GM21717 (cell line): ENCODE measurements around the gene REXO4.
"Not testable (repeated sequence)": the region's sequence is repeated elsewhere in the genome, so short reads cannot be mapped to it uniquely, and the experiment has no call there.

Source experiments
- ATAC-seq: cut with Tn5 transposase; IDR thresholded peaks from one replicate; pipeline ENCODE4 v1.9.1; 2021; ENCODE audit warnings: mild to moderate bottlenecking, moderate library complexity; ENCODE audit not compliant: unreplicated experiment

REXO4 gene

GRCh38 chr9:133421615-133422542, 4.1 kb upstream of the REXO4 start, which contains the start of gene ADAMTS13:
Gene ADAMTS13, plus strand, starts transcription at chr9:133422367. Its CDS starts 77 bp downstream, at chr9:133422444.
- ATAC-seq: no peak

GRCh38 chr9:133420392-133420827, 2.6 kb upstream of the REXO4 start:
- ATAC-seq: no peak

- no peak for ATAC-seq
These were observed 1.2 kb upstream of the REXO4 start for GRCh38 chr9:133419005-133419404.

- ATAC-seq: no peak
These were observed 2.6 kb downstream of the REXO4 start for GRCh38 chr9:133415170-133415569.

- ATAC-seq: no peak
These were observed 9.8 kb downstream of the REXO4 start for GRCh38 chr9:133408042-133408441.

GRCh38 chr9:133406480-133407307, 11.1 kb downstream of the REXO4 start:
- no peak for ATAC-seq

GRCh38 chr9:133405508-133406438, 12.0 kb downstream of the REXO4 start:
- ATAC-seq: no peak

- no peak for ATAC-seq
These were observed 13.3 kb downstream of the REXO4 start for GRCh38 chr9:133404454-133405002.

- ATAC-seq: no peak
These were observed 13.9 kb downstream of the REXO4 start for GRCh38 chr9:133403766-133404453.

- ATAC-seq: no peak
These were observed 15.1 kb downstream of the REXO4 start for GRCh38 chr9:133402689-133403088.

GRCh38 chr9:133401588-133401987, 16.2 kb downstream of the REXO4 start:
- ATAC-seq: no peak

- no peak for ATAC-seq
These were observed 17.5 kb downstream of the REXO4 start for GRCh38 chr9:133400292-133400691.

- no peak for ATAC-seq
These were observed 19.9 kb downstream of the REXO4 start for GRCh38 chr9:133397895-133398294.

- ATAC-seq: no peak
These were observed 20.4 kb downstream of the REXO4 start for GRCh38 chr9:133397370-133397769.

- ATAC-seq: no peak
These were observed 20.9 kb downstream of the REXO4 start for GRCh38 chr9:133396952-133397351.

GRCh38 chr9:133394687-133395271, 23.0 kb downstream of the REXO4 start:
- no peak for ATAC-seq

- ATAC-seq: no peak
These were observed 24.4 kb downstream of the REXO4 start for GRCh38 chr9:133393399-133393798.

GRCh38 chr9:133392308-133392707, 25.5 kb downstream of the REXO4 start:
- not testable (repeated sequence) for ATAC-seq

GRCh38 chr9:133391449-133391848, 26.4 kb downstream of the REXO4 start:
- not testable (repeated sequence) for ATAC-seq
